Nephron (organoid): ENCODE data around the gene MARS1.

Source experiments
- H3K27ac Mint-ChIP-seq, 3 experiments: 2 replicates each; pipeline ENCODE4 v1.8.0; 2020; ENCODE audit warnings: mixed read lengths in 3 of 3, mild to moderate bottlenecking in 2 of 3, moderate library complexity in 1 of 3
- H3K27me3 Mint-ChIP-seq: 2 replicates; pipeline ENCODE4 v1.8.0; 2021; ENCODE audit warnings: low read depth, mild to moderate bottlenecking, moderate library complexity, mixed read lengths
- H3K36me3 Mint-ChIP-seq: 2 replicates; pipeline ENCODE4 v1.8.0; 2020; ENCODE audit warnings: low read depth, mixed read lengths
- H3K4me1 Mint-ChIP-seq: 2 replicates; pipeline ENCODE4 v1.8.0; 2020; ENCODE audit warnings: mixed read lengths
- H3K4me3 Mint-ChIP-seq, 3 experiments: 2 replicates each; pipeline ENCODE4 v1.8.0; 2020; ENCODE audit warnings: mild to moderate bottlenecking in 3 of 3, mixed read lengths in 3 of 3, moderate library complexity in 2 of 3
- H3K9me3 Mint-ChIP-seq: 2 replicates; pipeline ENCODE4 v1.8.0; 2020; ENCODE audit warnings: mixed read lengths
- CTCF ChIP-seq, 3 experiments: fragments of 200-600 bp; sonication (generic); IDR thresholded peaks; one replicate each; pipeline ENCODE4 v1.5.0; 2021; ENCODE audit warnings: antibody characterized with exemption in 3 of 3; ENCODE audit not compliant: unreplicated experiment in 3 of 3

MARS1 gene

GRCh38 chr12:57473392-57473791 is 14.5 kb upstream of the MARS1 start:
- peaks cover 4% of the 10 kb centered on the region for H3K36me3 Mint-ChIP-seq
- H3K4me3 Mint-ChIP-seq: no peak overlapping the region
- no peak for TF ChIP-seq CTCF (IDR thresholded peaks at IDR 0.05; ENCODE audit: unreplicated experiment in 3 of 3)
- H3K27me3 Mint-ChIP-seq: peaks cover 79% of the 10 kb centered on the region
- no peaks in the 10 kb centered on the region for H3K9me3 Mint-ChIP-seq
- peaks cover 22% of the 10 kb centered on the region for H3K4me1 Mint-ChIP-seq
- no peak overlapping the region for H3K27ac Mint-ChIP-seq

GRCh38 chr12:57473886-57474285 is 14.0 kb upstream of the MARS1 start:
- Mint-ChIP-seq H3K27me3 (peaks cover 83% of the 10 kb centered on the region), H3K36me3 (peaks cover 3% of the 10 kb centered on the region)
- TF ChIP-seq CTCF (IDR thresholded peaks at IDR 0.05; ENCODE audit: unreplicated experiment in 3 of 3): no peak

GRCh38 chr12:57474430-57474829 is 13.4 kb upstream of the MARS1 start:
- no peaks in the 10 kb centered on the region for H3K9me3 Mint-ChIP-seq
- peaks cover 3% of the 10 kb centered on the region for H3K36me3 Mint-ChIP-seq
- peaks cover 85% of the 10 kb centered on the region for H3K27me3 Mint-ChIP-seq
- H3K27ac Mint-ChIP-seq: no peak overlapping the region
- TF ChIP-seq CTCF (IDR thresholded peaks at IDR 0.05; ENCODE audit: unreplicated experiment in 3 of 3): no peak
- H3K4me1 Mint-ChIP-seq: peaks cover 25% of the 10 kb centered on the region
- H3K4me3 Mint-ChIP-seq: peak overlapping the region; percentile 25 to 60 (median 27)

More at GRCh38 chr12:57473886-57474285, 14.0 kb upstream of the MARS1 start:
- no peaks in the 10 kb centered on the region for H3K9me3 Mint-ChIP-seq
- no peak overlapping the region for H3K27ac Mint-ChIP-seq
- peak overlapping the region in 2 of 3 experiments; percentile 20 to 60 for H3K4me3 Mint-ChIP-seq
- peaks cover 25% of the 10 kb centered on the region for H3K4me1 Mint-ChIP-seq

GRCh38 chr12:57474862-57475261 is 13.0 kb upstream of the MARS1 start:
- Mint-ChIP-seq H3K27ac (no peak overlapping the region), H3K4me1 (peaks cover 25% of the 10 kb centered on the region), H3K4me3 (peak overlapping the region; percentile 25 to 60 (median 27)), H3K9me3 (no peaks in the 10 kb centered on the region), H3K36me3 (peaks cover 3% of the 10 kb centered on the region), H3K27me3 (peaks cover 89% of the 10 kb centered on the region)
- no peak for TF ChIP-seq CTCF (IDR thresholded peaks at IDR 0.05; ENCODE audit: unreplicated experiment in 3 of 3)

- no peak for TF ChIP-seq CTCF (IDR thresholded peaks at IDR 0.05; ENCODE audit: unreplicated experiment in 3 of 3)
- Mint-ChIP-seq H3K4me3 (peak overlapping the region; percentile 56 to 78 (median 65)), H3K27me3 (peaks cover 95% of the 10 kb centered on the region), H3K9me3 (no peaks in the 10 kb centered on the region), H3K4me1 (peaks cover 25% of the 10 kb centered on the region), H3K36me3 (peaks cover 3% of the 10 kb centered on the region), H3K27ac (no peak overlapping the region)
These were observed 12.4 kb upstream of the MARS1 start for GRCh38 chr12:57475271-57476161.
